CD4-positive, alpha-beta T cell treated with Interleukin-2 at 100 ng/mL for 4 hours (primary cell): ENCODE measurements around the gene FBXL22.
A peak's percentile ranks its signal among the peaks of the same experiment; 100 is the strongest.

ENCODE experiments used
- DNase-seq: peaks from one replicate; pipeline ENCODE4 v3.0.0-alpha.2; 2020; ENCODE audit warnings: low spot score

FBXL22 gene

DNA sequence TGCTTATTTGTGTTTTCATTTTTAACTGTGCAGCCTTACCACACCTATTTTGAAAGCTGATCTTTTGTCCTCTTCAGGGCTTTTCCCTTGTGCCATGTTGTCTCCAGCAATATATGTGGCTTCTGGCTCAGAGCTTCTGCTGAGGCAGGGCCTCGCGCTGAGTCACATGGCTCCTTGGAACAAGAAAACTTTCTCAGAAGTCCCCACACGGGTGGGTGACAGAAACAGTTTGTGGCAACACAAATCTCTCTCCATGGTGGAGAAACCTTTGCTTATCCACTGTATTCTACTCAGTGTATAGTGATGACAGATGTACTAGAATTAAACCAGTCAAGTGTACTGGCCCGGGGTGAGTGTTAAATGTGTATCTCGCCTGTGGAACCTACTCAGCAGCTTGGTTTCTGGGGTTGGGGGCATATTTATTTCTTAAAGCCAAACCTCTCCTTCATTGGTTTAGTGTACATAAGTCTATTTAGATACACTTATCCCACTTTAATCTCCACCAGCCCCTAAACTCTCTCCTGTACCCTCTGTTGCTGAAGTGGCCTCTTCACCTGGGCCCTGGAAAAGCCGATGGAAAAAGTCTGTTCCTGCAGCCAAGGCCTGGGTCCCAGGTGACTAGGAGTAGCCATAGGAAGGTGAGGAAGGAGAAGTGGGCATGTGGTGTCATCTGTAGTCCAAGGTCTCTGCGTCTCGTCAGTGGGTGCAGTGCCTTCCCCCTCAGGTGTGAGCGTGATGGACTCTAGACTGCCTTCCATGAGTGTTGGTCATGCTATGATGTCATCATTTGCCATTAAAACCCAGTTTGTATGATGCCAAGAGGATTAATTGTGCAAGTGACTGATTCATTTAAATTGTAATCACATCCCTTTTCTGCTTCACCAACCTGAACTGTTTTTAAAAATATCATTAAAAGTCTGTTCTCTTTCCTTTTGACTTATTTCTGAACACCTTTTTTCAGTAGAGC lies 3.2 kb upstream of the FBXL22 start:
- peak; percentile 57 for DNase-seq

DNA sequence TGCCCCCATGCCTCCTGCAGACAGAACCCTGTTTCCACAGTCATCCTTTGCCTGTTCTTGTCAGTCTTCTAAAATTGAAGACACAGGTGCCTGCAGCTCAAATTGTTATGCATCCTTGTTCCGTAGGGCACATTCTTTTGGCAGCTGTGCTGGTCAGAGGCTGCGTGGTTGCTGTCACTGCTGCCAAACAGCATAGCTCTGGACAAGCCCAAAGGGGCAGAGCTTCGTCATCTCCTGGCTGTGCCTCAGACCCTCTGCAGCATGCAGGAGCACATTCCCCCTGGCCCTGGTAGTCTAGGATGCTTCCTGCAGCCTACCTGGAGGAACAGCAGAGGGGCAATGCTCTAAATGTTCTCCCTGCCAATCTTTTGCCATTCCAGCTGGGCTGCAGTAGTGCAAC lies 2.1 kb upstream of the FBXL22 start:
- no peak for DNase-seq

DNA sequence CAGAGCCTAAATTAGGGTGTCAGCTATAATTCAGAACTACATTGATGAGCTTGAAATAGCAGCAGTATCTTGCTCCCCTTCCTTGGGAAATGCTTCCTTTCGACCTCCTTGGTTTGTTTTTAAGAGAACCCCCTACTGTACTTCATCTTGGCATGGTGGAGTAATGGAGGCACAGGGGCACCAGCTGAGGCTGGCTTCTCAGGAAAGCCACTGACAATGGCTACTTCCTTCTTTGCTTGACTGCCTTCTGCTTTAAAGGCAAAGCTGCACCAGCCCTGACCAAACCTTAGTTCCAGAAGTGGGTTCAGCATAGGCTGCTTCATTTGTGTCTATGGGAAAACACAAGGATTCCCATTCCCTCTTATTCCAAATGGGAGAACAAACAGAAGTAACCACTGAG lies 1.5 kb upstream of the FBXL22 start:
- DNase-seq, result no peak

DNA sequence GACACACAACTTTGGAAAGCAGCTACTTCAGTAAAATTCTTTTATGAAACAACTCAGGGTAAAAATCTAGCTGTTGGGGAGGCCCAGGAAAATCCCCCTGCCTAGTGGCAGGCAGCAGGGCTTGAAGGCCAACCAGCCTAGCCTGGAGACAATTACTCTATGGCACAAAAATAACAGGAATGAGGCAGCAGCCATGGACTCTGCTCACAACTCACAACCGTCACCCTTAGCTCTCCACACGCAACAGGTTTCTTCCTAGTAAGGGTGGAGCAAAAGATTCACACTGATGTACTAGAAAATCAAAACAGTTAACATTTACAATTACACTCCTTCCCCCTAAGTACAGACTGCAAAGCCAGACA lies 530 bp upstream of the FBXL22 start:
- DNase-seq, result no peak

DNA sequence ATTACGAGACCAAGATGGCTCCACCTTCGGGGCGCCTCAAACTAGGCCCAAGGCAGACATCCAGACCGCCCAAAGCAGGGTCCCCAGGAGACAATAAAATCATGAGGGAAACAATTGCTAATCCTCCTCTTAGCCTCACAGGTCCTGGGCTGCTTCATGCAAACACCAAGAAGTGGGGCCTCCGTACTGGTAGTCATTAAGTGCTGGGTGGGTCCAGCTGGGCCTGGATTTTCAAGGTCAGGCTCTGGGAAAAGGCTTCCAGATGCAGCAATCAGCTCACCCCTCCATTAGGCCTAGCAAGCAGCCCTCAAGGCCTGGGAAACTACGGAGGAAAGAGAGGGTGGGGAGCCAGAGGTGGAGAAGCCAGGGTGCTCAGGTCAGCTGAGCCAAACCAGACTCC lies 634 bp downstream of the FBXL22 start:
- DNase-seq, result no peak

DNA sequence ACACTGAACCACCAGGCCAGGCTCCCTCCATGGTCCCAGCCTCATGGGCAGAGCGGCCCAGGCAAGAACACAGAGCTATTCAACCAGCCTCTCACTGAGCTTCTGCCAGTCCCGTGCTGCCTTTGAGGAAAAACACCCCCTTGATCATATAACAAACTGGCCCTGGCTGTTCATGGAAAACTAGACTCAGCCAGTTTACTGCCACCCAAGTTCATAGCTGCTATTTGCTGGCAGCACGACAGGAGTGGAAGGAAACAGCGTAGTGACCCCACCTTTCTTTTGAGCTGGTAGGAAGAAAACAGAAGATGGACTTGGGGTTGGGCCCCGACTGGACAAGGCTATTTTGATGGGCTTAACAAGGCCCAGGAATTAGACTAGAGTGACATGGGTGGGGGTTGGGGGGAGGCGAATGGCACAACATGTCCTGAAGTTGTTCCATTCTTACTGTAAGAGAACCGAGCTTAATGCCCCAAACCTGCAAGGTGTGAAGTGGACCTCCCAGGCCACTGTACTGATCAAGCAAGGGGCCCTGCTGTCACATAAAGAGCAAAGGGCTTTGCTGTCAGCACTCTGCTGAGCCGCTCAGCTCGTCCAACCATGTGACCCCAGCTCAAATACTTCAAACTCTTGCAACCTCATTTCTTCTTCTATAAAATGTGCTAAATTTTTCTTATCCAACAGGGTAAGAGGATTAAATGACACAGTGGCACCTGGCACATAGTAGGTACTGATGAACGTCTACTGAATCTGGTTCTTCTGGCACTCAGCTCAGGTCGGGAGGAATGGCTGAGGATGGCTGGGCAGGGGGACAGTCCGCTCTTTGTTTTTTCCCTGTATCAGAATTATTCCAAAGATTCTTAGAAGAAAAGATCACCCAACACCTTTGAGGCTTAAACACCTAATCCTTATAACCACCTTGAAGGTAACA lies 1.6 kb downstream of the FBXL22 start:
- DNase-seq, result no peak

DNA sequence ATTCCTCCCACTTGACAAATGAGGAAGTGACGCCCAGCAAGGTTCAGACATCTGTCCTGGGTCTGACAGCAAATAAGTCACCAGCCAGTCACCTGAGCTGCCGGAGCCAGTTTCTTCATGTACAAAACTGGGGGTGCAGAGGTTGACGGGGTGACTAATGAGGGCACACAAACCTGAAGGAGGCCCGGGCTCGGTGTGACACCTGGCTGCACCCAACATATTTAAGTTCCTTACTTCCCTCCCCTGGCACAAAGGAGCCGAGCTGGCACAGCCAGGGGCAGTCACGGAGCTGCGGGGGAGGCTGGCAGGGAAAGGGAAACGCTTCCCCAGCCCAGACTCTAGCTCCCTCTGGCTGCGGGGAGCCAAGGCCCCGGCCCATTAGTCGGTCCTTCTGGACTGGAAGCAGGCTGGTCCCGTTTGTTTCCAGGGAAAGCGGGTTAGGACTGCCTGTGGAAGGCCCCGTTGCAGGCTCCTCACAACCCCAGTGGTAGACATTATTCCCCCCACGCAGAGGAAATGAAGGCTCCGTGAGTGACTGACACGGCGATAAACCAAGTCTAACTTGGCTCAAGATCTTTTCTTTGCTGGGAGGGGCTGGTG lies 2.3 kb downstream of the FBXL22 start:
- DNase-seq, result peak; percentile 50

DNA sequence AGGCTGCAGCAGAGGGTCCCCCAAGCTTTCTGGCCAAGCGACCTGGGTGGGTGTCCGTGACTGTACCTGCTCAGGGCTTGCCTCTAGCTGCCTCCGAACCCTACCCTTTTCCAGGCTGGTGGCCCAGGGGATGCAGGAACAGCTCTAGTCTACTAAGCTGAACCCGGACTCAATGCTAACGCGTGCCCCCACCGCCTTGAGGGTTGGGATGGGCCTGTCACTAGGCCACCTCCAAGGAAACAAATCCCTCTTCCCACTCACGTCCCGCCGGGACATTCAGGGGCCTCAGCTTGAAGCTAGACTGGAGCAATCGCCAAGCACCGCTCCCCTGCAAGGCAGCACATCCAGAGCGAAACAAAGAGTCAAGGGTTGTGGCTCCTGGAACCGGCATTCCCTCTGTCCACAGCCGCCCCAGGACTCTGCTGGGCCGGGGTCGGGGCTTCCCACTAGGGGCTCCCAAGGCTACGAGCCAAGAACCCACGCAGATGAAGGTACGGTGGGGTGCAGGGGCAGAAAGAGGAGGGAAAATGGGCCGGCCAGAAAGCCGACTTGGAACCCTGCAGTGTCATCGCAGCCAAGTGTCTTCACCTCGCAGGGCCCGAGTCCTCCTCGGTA lies 2.9 kb downstream of the FBXL22 start:
- no peak for DNase-seq

DNA sequence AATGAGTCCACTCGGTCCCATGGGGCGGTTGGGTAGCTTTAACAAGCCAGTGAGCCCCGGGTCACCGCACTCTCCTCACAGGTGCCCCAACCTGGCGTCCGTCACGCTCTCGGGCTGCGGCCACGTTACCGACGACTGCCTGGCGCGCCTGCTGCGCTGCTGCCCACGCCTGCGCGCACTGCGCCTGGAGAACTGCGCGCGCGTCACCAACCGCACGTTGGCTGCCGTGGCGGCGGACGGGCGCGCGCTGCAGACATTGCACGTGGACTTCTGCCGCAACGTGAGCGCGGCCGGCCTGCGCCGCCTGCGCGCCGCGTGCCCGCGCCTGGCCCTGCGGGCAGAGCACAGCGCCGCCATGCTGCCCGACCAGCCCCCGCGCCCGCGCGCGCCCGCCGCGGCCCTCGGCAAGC lies 3.4 kb downstream of the FBXL22 start:
- DNase-seq, result peak; percentile 90

DNA sequence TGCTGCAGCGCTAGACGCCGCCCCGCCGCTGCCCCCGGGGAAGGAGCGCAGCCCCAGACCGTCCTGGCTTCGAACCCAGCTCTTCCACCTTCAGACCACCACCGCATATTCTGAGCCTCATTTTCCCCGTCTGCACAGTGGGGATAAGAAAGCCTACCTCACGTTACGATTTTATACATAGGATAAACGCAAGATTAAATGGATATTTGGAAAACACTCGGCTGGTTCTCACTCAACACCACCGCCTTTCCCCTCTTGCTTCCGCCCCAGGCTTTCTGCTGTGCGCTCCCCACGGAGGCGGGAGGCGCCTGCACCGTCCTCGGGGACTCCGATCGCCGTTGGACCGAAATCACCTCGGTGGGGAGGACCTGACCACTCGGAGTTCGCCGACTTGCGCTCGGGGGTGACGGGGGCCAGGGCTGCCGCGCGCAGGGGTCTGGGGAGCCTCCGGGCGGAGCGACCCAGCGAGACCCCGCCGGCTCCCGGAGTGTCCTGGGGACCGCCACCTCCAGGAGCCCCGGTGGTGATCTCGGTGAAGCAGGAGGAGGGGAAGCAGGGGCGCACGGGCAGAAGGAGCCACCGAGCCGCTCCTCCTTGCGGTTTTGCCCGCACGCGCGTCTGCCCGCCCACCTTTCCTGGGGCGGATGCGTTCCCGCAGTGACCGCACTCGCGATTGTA lies 4.0 kb downstream of the FBXL22 start:
- peak; percentile 40 for DNase-seq

DNA sequence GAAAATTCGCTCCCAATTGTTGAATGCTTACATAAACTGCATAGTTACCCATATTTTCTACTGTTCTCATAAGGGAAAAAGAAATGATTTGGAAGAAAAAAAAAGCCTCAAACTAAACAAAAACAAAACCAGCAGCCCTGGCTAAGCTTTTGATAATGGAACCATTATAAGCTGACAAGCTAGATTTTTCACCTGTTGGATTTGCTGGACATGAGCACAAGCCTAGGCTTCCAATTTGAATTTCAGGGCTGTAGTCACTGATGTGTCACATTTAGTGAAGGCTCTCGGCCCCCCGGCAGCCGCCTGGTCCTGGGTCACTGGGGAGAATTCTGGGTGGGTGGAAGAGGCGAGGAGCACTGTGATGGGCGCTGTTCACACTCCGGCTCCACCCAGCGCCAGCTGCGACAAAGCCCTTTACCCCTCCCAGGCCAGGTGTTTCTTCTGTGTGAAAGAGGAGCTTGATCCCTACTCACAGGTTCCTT lies 4.6 kb downstream of the FBXL22 start:
- DNase-seq, result no peak

DNA sequence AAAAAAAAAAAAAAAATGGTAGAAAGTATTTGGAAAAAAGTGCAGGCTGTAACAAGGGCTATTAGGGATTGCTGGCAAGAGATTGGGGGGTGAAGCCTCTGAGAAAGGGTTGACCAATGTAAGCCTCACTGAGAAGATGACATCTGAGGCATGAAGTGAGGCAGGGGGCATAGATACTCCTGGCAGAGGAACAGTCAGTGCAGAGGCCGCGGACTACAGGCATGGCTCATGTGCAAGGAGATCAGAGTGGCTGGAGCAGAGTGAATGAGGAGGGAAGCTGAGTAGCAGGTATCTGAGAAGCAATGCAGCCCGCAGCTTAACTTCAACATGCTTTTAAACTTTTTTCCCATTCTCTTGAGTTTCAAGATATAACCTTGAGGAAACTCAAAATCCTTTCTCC lies 5.4 kb downstream of the FBXL22 start:
- no peak for DNase-seq

DNA sequence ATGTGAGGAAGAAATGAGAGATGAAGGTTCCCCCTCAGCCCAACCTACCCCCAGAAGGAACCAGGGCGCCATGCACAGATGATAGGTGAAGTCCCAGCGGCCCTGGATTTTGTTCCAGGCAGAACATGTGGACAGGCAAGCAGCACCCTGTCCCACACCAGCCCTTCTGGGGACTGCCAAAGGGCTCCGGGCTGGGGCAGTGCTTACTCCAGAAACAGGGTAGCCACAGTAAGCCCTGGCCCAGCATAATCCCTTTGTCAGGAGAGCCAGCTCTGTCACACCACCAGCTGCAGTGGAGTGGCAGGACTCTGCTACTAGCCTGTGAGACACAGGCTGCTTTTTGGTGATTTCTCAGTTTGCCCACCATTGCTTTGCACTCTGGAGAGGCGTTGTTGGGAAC lies 6.3 kb downstream of the FBXL22 start:
- no peak for DNase-seq

DNA sequence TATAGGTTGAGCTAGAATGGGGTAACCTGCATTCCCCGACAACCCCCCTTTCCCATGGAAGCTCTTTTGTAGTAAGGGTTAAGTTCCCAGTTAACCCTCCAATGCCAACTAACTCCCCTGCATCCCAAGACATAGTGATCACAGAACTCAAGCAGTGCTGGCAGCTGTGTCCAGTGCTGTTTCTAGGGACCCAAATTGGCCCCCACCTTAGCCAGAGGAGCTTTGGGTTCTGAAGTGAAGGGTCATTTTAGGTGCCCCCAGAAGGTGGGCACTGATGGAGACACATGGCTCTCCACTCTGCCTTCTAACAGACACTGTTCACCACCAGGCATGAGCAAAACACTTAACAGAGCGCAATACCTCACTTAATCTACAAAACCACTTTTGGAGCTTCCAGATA lies 7.1 kb downstream of the FBXL22 start:
- DNase-seq, result no peak

DNA sequence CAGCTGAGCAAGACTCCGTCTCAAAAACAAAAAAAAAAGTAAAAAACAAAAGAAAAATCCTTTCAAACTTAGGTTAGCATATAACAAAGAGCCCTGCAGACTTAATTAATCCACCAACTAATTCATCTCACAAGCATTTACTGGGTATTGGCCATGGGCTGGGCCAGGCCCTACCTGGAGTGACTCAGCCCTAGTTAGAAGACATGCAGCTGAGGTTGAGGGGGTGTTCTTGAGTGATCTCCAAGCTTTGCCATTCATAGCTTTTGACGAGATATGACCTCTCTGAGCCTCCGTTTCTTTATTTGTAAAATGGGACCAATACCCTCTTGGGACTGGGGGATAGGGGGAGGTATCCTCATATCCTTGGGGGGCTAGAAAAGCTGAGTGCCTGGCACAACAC lies 7.8 kb downstream of the FBXL22 start:
- DNase-seq, result no peak

DNA sequence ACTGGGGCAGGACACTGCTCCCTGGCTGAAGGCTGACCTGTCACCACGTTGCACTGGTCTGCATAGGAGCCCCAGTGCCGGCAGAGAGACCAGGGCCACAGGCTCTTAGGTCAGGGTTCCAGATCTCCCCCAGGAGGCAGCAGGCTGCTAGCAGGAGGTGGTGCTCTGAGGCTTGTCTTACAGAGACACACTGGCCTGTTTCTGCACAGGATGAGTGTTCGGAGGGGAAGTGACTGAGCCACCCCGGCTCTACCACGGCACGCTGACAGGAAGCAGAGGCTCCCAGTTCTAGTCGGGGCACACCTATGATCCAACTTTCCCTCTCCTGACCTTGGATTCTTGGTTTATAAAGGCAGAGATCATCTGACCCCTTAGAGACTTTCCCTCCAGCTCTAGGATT lies 8.6 kb downstream of the FBXL22 start:
- DNase-seq, result peak; percentile 59

DNA sequence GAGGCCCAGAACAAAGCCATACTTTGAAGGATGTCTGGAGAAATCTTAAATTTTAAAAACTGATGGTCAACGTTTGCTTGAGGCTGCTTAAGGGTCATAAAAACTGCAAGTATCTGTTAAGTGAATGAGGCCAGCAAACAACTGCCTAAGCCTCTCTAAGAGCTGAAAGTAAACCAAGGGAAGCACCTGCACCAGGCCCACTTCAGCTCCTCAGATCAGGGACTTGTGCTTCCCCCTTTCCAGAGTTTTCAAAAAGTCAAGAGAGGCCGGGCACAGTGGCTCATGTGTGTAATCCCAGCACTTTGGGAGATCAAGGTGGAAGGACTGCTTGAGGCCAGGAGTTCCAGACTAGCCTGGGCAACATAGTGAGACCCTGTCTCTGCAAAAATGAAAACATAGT lies 9.1 kb downstream of the FBXL22 start:
- DNase-seq, result no peak

DNA sequence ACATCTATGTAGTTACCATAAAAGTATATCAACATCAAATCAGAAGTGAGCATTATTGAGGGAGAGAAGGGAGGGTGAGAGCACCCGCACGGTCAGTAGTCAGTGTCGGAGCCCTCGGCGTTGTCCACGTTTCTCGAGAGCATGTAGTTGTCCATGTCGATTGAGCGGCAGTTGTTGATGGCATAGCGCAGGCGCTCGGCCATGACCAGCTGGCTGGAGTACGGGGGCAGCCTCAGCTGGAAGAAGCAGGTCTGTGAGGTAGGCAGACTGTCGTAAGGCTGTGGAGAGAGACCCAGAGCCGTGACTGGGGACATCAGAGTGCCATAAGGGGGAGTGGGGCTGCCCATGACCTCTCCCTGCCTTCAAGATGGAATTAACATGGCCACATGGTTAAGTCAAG lies 11.8 kb downstream of the FBXL22 start:
- DNase-seq, result no peak

DNA sequence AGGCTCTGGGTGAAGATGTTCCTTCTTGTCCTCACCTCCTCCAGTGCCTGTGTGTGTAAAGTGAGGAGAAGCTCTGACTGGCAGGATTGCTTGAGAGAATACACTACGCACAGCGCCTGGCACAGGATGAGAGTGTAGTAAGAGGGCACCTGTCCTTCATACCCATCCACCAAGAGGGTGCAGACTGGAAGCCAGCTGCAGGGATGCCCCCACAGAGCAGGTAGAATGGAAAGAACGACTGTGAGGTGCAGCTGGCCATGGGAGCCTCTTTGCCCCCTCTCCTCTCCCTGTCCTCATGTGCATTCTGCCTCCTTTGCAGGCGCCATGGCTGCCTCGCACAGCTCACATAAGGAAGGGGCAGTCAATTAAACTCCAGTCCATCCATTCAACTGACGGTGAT lies 12.3 kb downstream of the FBXL22 start:
- no peak for DNase-seq

DNA sequence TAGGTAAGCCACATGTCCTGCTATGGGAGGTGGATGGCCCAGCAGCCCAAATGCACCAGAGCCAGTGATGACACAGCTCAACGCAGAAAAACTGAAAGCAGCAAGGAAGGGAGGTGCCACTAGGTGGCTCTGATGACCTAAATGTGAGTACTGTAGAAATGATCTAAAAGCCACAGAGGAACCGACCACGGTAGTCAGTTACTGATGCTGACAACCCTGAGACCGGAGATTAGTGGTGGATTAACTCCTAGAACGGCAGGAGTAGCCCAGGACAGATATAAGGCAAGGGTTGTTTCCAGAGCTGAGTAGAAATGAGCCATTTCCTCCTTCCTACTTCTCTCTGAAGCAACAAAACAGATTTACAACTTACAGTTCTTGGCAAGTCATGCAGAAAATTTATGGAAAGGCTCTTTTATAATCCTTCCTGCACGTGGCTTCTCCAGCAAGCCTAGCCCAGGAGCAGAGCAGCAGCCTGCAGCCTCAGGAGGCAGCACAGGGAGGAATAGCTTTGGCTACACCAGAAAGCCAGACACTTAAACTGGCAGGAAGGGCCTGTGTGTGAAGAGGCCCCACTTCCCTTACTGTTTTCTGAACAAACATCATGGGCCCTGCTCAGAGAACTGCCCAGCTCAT lies 13.1 kb downstream of the FBXL22 start:
- DNase-seq, result peak; percentile 84

DNA sequence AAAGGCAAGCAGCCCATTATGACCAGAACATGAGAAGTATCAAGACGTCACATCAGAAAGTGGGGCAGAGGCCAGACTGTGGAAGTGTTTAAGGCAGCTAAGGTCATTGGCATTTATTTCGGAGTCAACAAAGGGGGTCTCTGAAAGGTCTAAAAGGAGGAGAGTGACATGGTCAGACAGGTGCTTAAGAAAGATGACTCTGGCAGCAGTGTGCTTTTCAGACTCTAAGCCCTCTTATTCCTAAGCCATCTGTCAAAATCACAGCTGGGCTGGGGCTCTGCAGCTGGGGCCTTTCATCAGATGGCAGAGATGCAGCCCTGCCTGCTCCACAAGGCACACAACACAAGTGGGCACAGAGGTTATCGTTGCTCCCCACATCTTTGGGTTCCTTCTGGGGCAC lies 14.0 kb downstream of the FBXL22 start:
- no peak for DNase-seq
